HepG2 (cell line): ENCODE measurements around the gene GALNT10.

Experiments used
- ETV5 ChIP-seq: IDR thresholded peaks from 2 replicates; pipeline ENCODE4 v1.6.1; 2018; ENCODE audit warnings: missing biosample characterization, missing genetic modification reagents, inconsistent platforms, borderline replicate concordance
- FOXA1 ChIP-seq, 2 experiments: fragments of 450-650 bp in 1 of 2; sonication (generic) in 1 of 2; formaldehyde crosslinking in 1 of 2; IDR thresholded peaks; 2 replicates each; pipeline versions ENCODE4 v1.4.0 to v1.6.1; 2016 to 2020; ENCODE audit warnings: missing genetic modification reagents in 1 of 2
- IKZF4 ChIP-seq: sonication (generic); formaldehyde crosslinking; IDR thresholded peaks from 2 replicates; pipeline ENCODE4 v1.5.1; 2020; ENCODE audit warnings: borderline replicate concordance, mild to moderate bottlenecking, low read depth, missing genetic modification reagents; ENCODE audit errors: not compliant biosample characterization
- KAT2B ChIP-seq: fragments of 150-350 bp; IDR thresholded peaks from 2 replicates; pipeline ENCODE4 v1.6.1; 2014; ENCODE audit warnings: low read depth, low read length, borderline replicate concordance
- MTA1 ChIP-seq: sonication (generic); formaldehyde crosslinking; IDR thresholded peaks from 2 replicates; pipeline ENCODE4 v1.4.0; 2020; ENCODE audit warnings: missing genetic modification reagents, mild to moderate bottlenecking, borderline replicate concordance
- NFE2L1 ChIP-seq: sonication (generic); formaldehyde crosslinking; IDR thresholded peaks from 2 replicates; pipeline ENCODE4 v1.4.0; 2020; ENCODE audit warnings: missing genetic modification reagents, mild to moderate bottlenecking, borderline replicate concordance
- ZNF552 ChIP-seq: sonication (generic); formaldehyde crosslinking; IDR thresholded peaks from 2 replicates; pipeline ENCODE4 v1.9.0; 2022; ENCODE audit warnings: missing genetic modification reagents, mild to moderate bottlenecking, borderline replicate concordance
- TF ChIP-seq, protein P1 (sequence below), 2 experiments: sonication (generic) in 1 of 2; formaldehyde crosslinking in 1 of 2; IDR thresholded peaks; 2 replicates each; pipeline versions ENCODE4 v1.4.0 to v1.6.1; 2018 to 2020; ENCODE audit warnings: missing genetic modification reagents in 2 of 2, borderline replicate concordance in 1 of 2, low read depth in 1 of 2, mild to moderate bottlenecking in 1 of 2, missing biosample characterization in 1 of 2
- TF ChIP-seq, protein P2 (sequence below): sonication (generic); formaldehyde crosslinking; IDR thresholded peaks from 2 replicates; pipeline ENCODE4 v1.5.0; 2020; ENCODE audit warnings: mild to moderate bottlenecking, missing genetic modification reagents, moderate library complexity
- TF ChIP-seq, protein P3 (sequence below): sonication (generic); formaldehyde crosslinking; IDR thresholded peaks from 2 replicates; pipeline ENCODE4 v1.4.0; 2020; ENCODE audit warnings: missing genetic modification reagents
- TF ChIP-seq, protein P4 (sequence below): sonication (generic); formaldehyde crosslinking; IDR thresholded peaks from 2 replicates; pipeline ENCODE4 v1.8.1; 2022; ENCODE audit warnings: mild to moderate bottlenecking, missing genetic modification reagents

DNA sequence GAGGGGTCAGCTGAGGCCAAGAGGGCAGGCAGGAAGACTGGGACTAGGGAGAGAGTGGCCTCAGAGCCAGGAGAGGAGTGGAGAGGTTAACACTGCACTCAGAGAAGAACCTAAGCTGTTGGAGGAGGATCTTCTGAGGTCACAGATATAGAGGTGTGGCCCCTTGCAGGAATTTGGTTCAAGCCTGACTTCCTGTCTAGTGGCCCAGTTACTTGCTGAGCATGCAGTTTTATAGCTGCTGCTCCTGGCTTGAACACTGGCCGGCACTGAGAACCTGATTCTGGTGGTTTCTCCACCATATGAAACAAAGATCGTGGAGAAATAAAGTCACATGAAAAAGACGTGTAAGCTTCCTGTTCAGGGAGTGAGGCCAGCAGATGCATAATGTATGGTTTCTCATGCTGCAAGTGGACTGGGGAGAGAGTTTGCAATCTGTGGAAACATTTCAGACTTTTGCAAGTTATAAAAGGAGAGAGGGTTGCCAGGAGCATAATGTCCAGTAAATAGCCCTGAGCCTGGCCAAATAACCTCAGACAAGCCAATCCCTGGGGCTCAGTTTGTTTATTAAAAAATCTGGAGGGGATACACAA lies 82.6 kb downstream of the GALNT10 start:
- TF ChIP-seq IKZF4 (CRISPR knock-in tag) (no peak), FOXA1 (IDR thresholded peaks at IDR 0.05) (no peak), FOXA1 (CRISPR knock-in tag; IDR thresholded peaks at IDR 0.05) (no peak), MTA1 (CRISPR knock-in tag) (no peak), ZNF552 (CRISPR knock-in tag) (no peak), ETV5 (no peak), NFE2L1 (CRISPR knock-in tag) (no peak), KAT2B (no peak)
- TF ChIP-seq, protein P1, sequence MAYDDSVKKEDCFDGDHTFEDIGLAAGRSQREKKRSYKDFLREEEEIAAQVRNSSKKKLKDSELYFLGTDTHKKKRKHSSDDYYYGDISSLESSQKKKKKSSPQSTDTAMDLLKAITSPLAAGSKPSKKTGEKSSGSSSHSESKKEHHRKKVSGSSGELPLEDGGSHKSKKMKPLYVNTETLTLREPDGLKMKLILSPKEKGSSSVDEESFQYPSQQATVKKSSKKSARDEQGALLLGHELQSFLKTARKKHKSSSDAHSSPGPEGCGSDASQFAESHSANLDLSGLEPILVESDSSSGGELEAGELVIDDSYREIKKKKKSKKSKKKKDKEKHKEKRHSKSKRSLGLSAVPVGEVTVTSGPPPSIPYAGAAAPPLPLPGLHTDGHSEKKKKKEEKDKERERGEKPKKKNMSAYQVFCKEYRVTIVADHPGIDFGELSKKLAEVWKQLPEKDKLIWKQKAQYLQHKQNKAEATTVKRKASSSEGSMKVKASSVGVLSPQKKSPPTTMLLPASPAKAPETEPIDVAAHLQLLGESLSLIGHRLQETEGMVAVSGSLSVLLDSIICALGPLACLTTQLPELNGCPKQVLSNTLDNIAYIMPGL (CRISPR knock-in tag; IDR thresholded peaks at IDR 0.05; ENCODE audit: borderline replicate concordance in 1 of 2, low read depth in 1 of 2): no peak
- TF ChIP-seq, protein P2, sequence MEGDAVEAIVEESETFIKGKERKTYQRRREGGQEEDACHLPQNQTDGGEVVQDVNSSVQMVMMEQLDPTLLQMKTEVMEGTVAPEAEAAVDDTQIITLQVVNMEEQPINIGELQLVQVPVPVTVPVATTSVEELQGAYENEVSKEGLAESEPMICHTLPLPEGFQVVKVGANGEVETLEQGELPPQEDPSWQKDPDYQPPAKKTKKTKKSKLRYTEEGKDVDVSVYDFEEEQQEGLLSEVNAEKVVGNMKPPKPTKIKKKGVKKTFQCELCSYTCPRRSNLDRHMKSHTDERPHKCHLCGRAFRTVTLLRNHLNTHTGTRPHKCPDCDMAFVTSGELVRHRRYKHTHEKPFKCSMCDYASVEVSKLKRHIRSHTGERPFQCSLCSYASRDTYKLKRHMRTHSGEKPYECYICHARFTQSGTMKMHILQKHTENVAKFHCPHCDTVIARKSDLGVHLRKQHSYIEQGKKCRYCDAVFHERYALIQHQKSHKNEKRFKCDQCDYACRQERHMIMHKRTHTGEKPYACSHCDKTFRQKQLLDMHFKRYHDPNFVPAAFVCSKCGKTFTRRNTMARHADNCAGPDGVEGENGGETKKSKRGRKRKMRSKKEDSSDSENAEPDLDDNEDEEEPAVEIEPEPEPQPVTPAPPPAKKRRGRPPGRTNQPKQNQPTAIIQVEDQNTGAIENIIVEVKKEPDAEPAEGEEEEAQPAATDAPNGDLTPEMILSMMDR: no peak
- TF ChIP-seq, protein P3, sequence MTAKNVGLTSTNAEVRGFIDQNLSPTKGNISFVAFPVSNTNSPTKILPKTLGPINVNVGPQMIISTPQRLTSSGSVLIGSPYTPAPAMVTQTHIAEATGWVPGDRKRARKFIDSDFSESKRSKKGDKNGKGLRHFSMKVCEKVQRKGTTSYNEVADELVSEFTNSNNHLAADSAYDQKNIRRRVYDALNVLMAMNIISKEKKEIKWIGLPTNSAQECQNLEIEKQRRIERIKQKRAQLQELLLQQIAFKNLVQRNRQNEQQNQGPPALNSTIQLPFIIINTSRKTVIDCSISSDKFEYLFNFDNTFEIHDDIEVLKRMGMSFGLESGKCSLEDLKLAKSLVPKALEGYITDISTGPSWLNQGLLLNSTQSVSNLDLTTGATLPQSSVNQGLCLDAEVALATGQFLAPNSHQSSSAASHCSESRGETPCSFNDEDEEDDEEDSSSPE (CRISPR knock-in tag): no peak
- TF ChIP-seq, protein P4, sequence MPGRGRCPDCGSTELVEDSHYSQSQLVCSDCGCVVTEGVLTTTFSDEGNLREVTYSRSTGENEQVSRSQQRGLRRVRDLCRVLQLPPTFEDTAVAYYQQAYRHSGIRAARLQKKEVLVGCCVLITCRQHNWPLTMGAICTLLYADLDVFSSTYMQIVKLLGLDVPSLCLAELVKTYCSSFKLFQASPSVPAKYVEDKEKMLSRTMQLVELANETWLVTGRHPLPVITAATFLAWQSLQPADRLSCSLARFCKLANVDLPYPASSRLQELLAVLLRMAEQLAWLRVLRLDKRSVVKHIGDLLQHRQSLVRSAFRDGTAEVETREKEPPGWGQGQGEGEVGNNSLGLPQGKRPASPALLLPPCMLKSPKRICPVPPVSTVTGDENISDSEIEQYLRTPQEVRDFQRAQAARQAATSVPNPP (CRISPR knock-in tag): no peak
